HEK293T (cell line): ENCODE measurements around the gene FBLN2.

Source experiments
- CTCF ChIA-PET: fragments of 350-600 bp; formaldehyde crosslinking; extraction: SDS; loops from one replicate; lab custom pipeline; 2021; ENCODE audit warnings: antibody characterized with exemption, inconsistent platforms; lab: Yijun Ruan, JAX
- POLR2A ChIA-PET: fragments of 350-600 bp; formaldehyde crosslinking; extraction: SDS; loops from one replicate; lab custom pipeline; 2020; ENCODE audit warnings: antibody characterized with exemption, inconsistent platforms; lab: Yijun Ruan, JAX
- DNase-seq: peaks from one replicate; pipeline ENCODE4 v3.0.0; 2012; ENCODE audit warnings: mixed read lengths; ENCODE audit errors: extremely low spot score
- ARNT ChIP-seq: fragments of 450-650 bp; IDR thresholded peaks from 2 replicates; pipeline ENCODE4 v1.6.1; 2017; ENCODE audit warnings: mild to moderate bottlenecking
- BHLHE40 ChIP-seq: fragments of 450-650 bp; IDR thresholded peaks from 2 replicates; pipeline ENCODE4 v1.6.1; 2016; ENCODE audit warnings: mild to moderate bottlenecking, moderate library complexity, borderline replicate concordance
- CTBP1 ChIP-seq: fragments of 450-650 bp; IDR thresholded peaks from 2 replicates; pipeline ENCODE4 v1.6.1; 2016; ENCODE audit warnings: borderline replicate concordance
- ELF4 ChIP-seq: fragments of 450-650 bp; IDR thresholded peaks from 2 replicates; pipeline ENCODE4 v1.6.1; 2017; ENCODE audit warnings: antibody characterized with exemption
- FOXA1 ChIP-seq: fragments of 450-650 bp; IDR thresholded peaks from 2 replicates; pipeline ENCODE4 v1.6.1; 2016; ENCODE audit warnings: mild to moderate bottlenecking
- FOXK2 ChIP-seq: fragments of 450-650 bp; IDR thresholded peaks from 2 replicates; pipeline ENCODE4 v1.6.1; 2016; ENCODE audit warnings: mild to moderate bottlenecking
- FOXM1 ChIP-seq: fragments of 450-650 bp; IDR thresholded peaks from 2 replicates; pipeline ENCODE4 v1.6.1; 2017; ENCODE audit warnings: mild to moderate bottlenecking, borderline replicate concordance
- HDGF ChIP-seq: fragments of 450-650 bp; IDR thresholded peaks from 2 replicates; pipeline ENCODE4 v1.6.1; 2017; ENCODE audit warnings: antibody characterized with exemption, borderline replicate concordance
- L3MBTL2 ChIP-seq: fragments of 450-650 bp; conservative IDR thresholded peaks from 2 replicates; pipeline ENCODE4 v1.6.1; 2016; ENCODE audit warnings: mild to moderate bottlenecking
- LEF1 ChIP-seq: fragments of 450-650 bp; IDR thresholded peaks from 2 replicates; pipeline ENCODE4 v1.6.1; 2017; ENCODE audit warnings: mild to moderate bottlenecking, borderline replicate concordance
- NFRKB ChIP-seq: fragments of 450-650 bp; IDR thresholded peaks from 2 replicates; pipeline ENCODE4 v1.6.1; 2016; ENCODE audit warnings: mild to moderate bottlenecking, moderate library complexity
- SP1 ChIP-seq: fragments of 450-650 bp; IDR thresholded peaks from 2 replicates; pipeline ENCODE4 v1.6.1; 2017
- SUZ12 ChIP-seq: fragments of 450-650 bp; IDR thresholded peaks from 2 replicates; pipeline ENCODE4 v1.6.1; 2016; ENCODE audit warnings: mild to moderate bottlenecking
- TARDBP ChIP-seq: fragments of 450-650 bp; IDR thresholded peaks from 2 replicates; pipeline ENCODE4 v1.6.1; 2016
- ZNF384 ChIP-seq: fragments of 450-650 bp; IDR thresholded peaks from 2 replicates; pipeline ENCODE4 v1.6.1; 2016
- TF ChIP-seq, protein P1 (sequence below): fragments of 450-650 bp; IDR thresholded peaks from 2 replicates; pipeline ENCODE4 v1.6.1; 2016

Gene FBLN2

DNA sequence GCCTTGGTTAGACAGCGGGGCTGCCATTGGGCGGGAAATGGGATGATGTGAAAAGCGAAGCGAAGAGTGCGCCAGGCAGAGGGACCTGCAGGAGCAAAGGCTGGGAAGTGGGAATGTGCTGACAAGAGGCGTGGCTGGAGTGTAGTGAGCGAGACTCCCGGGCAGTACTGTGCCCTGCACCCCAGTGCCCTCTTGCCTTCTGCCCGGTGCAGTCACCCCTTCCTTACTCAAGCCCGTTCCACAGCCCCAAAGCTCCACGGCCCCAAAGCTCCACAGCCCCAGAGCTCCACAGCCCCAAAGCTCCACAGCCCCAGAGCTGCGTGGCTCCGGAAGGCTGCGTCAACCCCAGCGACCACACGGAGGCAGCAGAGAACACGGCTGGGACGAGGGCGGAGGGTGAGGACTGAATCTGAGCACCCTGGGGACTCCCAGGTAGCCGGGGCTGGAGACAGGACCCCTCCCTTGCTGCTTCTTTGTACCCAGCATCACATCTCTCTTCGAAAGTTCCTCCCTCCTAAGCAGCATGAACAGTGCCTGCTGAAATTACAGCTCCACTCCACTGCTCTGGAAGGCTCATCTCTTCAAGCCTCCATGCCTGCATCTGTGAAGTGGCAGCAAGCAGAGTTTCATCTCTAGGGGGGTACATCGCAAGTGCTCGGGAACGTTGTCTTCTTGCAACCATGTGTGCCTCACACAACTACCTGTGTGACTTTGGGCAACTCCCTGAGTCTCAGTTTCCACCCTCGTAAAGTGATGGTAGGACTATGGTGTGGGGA is 108.9 kb downstream of the FBLN2 start:
- ChIA-PET POLR2A (no interaction called here), CTCF (interaction anchor here (0.7 to 6.4 kb wide), 10 partner anchors 9 to 239 kb away, joined by 3 to 82 read pairs (median 4); partner anchors contain the start of gene WNT7A)
- TF ChIP-seq FOXK2 (no peak), NFRKB (no peak), ELF4 (no peak), L3MBTL2 (no peak), LEF1 (no peak), TARDBP (no peak), CTBP1 (no peak), ZNF384 (no peak), BHLHE40 (no peak)
- TF ChIP-seq, protein P1, sequence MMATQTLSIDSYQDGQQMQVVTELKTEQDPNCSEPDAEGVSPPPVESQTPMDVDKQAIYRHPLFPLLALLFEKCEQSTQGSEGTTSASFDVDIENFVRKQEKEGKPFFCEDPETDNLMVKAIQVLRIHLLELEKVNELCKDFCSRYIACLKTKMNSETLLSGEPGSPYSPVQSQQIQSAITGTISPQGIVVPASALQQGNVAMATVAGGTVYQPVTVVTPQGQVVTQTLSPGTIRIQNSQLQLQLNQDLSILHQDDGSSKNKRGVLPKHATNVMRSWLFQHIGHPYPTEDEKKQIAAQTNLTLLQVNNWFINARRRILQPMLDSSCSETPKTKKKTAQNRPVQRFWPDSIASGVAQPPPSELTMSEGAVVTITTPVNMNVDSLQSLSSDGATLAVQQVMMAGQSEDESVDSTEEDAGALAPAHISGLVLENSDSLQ = no peak
- peak; percentile 83 for DNase-seq

DNA sequence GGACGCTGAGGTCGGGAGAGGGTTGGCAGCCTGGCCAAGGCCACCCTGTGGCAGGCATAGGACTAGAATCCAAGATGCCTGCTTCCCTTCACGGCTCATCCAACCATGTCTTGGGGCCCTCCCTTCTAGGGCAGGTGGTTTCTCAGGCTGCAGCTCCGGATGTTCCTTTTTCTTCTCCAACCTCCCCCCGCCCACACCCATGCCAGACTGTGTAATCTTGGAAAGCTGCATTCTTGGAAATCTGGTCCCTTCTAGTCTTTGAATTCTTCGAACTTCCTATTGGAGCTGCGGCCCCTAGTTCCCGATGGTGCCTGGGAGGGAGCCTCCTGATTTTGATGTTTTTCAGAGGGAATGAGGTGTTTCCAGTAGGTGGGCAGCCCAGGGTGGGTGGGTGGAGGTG is 109.8 kb downstream of the FBLN2 start:
- ChIA-PET POLR2A (no interaction called here), CTCF (interaction anchor here (0.9 to 6.4 kb wide), 6 partner anchors 10 to 238 kb away, joined by 3 to 82 read pairs (median 11); partner anchors contain the start of gene WNT7A)
- no peak for TF ChIP-seq SUZ12
- no peak for TF ChIP-seq SP1
- no peak for TF ChIP-seq FOXM1
- TF ChIP-seq, protein P1 = no peak
- DNase-seq = no peak

DNA sequence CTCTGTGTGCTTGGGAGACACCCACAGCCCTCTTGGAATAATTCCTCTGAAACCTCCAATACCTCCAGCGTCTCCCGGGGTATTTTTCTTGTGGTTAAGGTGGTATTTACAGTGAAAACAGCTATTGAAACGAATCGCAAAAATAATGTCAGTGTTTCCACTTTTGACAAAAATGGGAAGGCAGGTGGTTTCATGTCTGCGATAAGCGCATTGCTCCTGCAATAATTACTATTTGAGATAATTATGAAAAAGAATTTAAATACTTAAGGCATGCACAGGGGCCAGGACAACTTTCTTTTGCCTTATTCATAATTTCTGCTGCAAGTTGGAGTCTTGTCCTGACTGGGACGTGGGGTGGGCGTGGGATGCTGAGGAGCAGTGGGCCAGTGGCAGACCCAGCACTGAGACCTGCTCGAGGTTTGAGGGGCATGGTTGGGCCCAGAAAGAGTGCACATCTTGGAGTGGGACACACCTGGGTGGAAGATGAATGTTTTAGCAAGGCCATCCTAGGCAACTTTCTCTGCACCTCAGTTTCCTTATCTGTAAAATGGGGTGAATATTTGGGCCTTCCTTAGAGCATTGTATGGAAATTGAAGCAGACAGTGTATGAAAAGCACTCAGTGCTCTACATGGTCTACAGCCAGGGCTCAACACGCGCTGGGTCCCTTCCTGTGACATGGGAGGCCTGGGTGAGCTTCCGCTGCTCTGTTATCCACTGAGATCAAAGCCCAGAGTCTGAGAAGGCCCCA is 110.5 kb downstream of the FBLN2 start:
- no peak for DNase-seq
- POLR2A ChIA-PET = no interaction called here
- CTCF ChIA-PET = interaction anchor here (2.2 to 6.4 kb wide), 3 partner anchors 11 to 226 kb away, joined by 9 to 82 read pairs (median 32); partner anchors contain the start of gene WNT7A
- TF ChIP-seq L3MBTL2 (no peak), CTBP1 (no peak), ZNF384 (no peak), HDGF (no peak), LEF1 (no peak), ARNT (no peak), FOXA1 (no peak), SP1 (no peak), ELF4 (no peak)
- TF ChIP-seq, protein P1 = no peak

DNA sequence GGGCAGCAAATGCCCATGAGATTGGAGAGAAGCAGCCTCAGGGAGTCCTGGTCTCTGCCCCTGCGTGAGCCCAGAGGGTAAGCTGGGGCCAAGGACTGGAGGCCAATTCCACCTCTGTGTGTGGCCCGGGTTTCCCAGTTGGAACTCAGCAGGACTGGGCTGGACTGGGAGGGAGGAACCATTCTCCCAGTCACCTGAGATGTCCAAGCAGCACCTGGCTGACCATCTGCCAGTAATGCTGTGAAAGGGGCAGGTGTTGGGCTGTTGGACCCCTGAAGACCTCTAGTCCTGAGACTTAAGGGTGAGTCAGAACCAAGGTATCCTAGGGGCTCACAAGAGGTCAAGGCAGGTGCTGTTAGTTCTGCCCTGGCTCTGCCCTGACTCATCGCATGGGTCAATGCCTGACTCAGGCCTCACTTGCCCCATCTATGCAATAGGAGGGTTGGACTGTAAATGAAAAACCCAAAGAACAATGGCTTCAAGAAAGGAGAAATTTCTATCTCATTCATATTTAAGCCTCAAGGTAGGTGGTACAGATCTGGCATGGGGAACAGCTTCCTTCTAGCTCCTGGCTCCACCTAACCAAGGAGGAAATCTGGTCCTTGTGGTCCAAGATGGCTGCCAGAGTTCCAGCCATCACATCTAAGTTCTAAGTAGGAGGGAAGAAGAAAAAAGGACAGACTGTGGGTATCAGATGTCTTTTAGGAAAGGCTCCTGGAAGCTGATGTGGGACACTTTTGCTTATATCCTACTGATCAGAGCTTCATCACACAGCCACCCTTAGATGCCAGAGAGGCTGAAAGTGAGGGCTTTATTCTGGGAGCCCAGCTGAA is 111.3 kb downstream of the FBLN2 start:
- DNase-seq = no peak
- CTCF ChIA-PET = interaction anchor here (0.6 to 0.7 kb wide), 2 partner anchors 220 to 236 kb away, joined by 3 to 4 read pairs; partner anchors contain the start of gene WNT7A
- no peak for TF ChIP-seq LEF1
- TF ChIP-seq TARDBP = no peak
- TF ChIP-seq FOXA1 = no peak
- no peak for TF ChIP-seq BHLHE40
- no peak for TF ChIP-seq HDGF
- no peak for TF ChIP-seq L3MBTL2
- POLR2A ChIA-PET = no interaction called here

DNA sequence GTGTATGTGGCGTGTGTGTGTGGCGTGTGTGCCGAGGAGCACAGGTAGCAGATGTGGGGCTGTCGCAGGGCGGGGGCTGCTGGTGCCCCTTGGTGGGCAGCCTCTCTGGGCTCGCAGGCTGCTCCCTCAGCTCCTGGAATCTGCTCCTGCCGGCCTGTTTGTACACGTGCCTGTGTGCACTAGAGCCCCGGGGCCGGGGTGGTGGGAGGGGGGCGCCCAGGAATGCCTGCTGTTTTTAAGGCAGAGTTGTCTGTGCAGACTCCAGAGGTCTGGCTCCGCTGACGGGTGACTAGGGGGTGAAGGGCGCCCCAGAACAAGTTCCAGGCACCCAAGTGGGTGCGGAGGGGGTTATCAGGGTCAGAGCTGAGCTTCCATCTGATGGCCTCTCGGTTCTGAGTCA is 112.2 kb downstream of the FBLN2 start:
- DNase-seq = no peak
- CTCF ChIA-PET = interaction anchor here (0.7 kb wide), 1 partner anchor 236 kb away, joined by 3 read pairs; no protein-coding TSS in a partner anchor
- TF ChIP-seq ZNF384 (no peak), FOXA1 (no peak), L3MBTL2 (no peak), CTBP1 (no peak), SUZ12 (no peak), SP1 (no peak), BHLHE40 (no peak), NFRKB (no peak), TARDBP (no peak), FOXM1 (no peak), ARNT (no peak), ELF4 (no peak), HDGF (no peak), FOXK2 (no peak), LEF1 (no peak)
- TF ChIP-seq, protein P1 = no peak
- POLR2A ChIA-PET = no interaction called here
